ENCODE data around the gene MAP2K5. TPM values are rescaled to one million over a fixed set of nuclear protein-coding genes. Genes with fewer than 3 reads are reported as not detected.

MAP2K5 gene
- total RNA-seq, 4 donors from 2014 or later = 10.2 to 13.8 (median 11.9) TPM

DNA sequence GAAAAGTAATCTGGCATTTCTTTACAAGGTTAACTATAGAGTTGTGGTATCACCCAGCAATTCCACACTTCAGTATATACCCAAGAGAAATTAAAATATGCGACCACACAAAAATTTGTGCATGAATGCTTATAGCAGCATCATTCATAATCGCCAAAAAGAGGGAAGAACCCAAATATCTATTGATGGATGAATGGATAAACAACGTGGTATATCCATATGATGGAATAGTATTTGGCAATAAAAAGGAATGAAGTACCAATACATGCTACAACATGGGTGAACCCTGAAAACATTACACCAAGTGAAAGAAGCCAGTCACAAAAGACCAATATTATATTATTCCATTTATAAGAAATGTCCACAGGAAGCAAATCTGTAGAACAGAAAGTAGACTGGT lies 274.2 kb downstream of the MAP2K5 start:
- no peak overlapping the region for H3K27ac ChIP-seq
- no peak overlapping the region for H3K4me3 ChIP-seq
- TF ChIP-seq EP300 (IDR thresholded peaks at IDR 0.05) (no peak), POLR2A (IDR thresholded peaks at IDR 0.05) (no peak)
- TF ChIP-seq, protein P1, sequence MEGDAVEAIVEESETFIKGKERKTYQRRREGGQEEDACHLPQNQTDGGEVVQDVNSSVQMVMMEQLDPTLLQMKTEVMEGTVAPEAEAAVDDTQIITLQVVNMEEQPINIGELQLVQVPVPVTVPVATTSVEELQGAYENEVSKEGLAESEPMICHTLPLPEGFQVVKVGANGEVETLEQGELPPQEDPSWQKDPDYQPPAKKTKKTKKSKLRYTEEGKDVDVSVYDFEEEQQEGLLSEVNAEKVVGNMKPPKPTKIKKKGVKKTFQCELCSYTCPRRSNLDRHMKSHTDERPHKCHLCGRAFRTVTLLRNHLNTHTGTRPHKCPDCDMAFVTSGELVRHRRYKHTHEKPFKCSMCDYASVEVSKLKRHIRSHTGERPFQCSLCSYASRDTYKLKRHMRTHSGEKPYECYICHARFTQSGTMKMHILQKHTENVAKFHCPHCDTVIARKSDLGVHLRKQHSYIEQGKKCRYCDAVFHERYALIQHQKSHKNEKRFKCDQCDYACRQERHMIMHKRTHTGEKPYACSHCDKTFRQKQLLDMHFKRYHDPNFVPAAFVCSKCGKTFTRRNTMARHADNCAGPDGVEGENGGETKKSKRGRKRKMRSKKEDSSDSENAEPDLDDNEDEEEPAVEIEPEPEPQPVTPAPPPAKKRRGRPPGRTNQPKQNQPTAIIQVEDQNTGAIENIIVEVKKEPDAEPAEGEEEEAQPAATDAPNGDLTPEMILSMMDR (IDR thresholded peaks at IDR 0.05) = no peak
- 94 to 97% methylated on average over 3 of the region's 3 CpGs for WGBS, 2 donors
- peaks cover 0 to 25% (median 0%) of the 10 kb centered on the region in 4 donors for H3K4me1 ChIP-seq
- peaks cover 5 to 79% of the 10 kb centered on the region in 2 donors for H3K27me3 ChIP-seq
- peaks cover 0 to 32% (median 0%) of the 10 kb centered on the region in 3 donors for H3K36me3 ChIP-seq
- no peak for DNase-seq (ENCODE audit: low spot score in 2 of 2)
- peaks cover 0 to 25% (median 2%) of the 10 kb centered on the region in 4 donors for H3K9me3 ChIP-seq

DNA sequence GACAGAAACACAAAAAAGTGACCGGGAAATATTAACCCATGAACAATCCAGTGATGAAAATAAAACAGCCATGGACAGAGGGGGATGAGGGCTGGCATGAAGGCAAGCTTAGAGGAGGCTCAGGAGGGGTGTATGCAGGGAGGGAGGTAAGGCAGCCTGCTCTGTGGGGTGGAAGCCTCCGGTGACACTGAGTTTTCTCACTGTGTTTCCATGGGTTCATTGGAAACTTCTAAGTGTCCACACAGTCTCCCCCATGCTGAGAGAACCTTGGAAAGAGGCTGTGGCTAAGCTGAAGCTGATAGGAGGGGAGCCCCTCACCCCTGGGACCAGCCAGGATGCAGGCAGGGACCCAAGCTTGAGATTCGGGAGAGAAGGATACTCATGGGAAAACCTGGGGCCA lies 276.0 kb downstream of the MAP2K5 start:
- DNase-seq (ENCODE audit: low spot score in 2 of 2) = no peak
- WGBS, 2 donors = 73 to 78% methylated on average over 3 of the region's 3 CpGs
- Histone ChIP-seq H3K4me1 (peaks cover 0 to 41% (median 4%) of the 10 kb centered on the region in 4 donors), H3K27ac (no peak overlapping the region), H3K4me3 (no peak overlapping the region), H3K9me3 (peaks cover 0 to 25% (median 2%) of the 10 kb centered on the region in 4 donors), H3K27me3 (peaks cover 10 to 86% of the 10 kb centered on the region in 2 donors), H3K36me3 (peaks cover 0 to 19% (median 0%) of the 10 kb centered on the region in 3 donors)
- TF ChIP-seq, protein P1 (IDR thresholded peaks at IDR 0.05) = no peak
- TF ChIP-seq POLR2A (IDR thresholded peaks at IDR 0.05) (no peak), EP300 (IDR thresholded peaks at IDR 0.05) (no peak)

DNA sequence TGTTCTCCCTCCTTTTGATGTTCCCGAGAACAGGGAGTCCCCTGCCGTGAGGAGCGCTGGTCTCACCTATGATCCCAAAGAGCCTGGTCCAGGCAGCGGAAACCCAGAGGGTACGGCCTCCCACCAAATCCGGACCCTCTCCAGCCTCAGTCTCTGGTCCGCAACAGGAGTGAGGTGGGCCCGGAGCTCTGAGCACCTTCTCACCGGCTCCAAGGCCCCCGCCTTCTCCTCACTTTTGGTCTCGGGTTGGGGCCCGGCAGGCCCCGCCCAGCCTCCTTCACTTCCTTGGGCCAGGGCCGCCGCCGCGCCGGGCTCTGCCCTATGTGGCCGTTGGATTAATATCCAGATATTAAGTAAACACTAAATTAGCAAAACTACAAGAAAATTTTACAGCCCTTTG lies 277.1 kb downstream of the MAP2K5 start:
- no peak for TF ChIP-seq POLR2A (IDR thresholded peaks at IDR 0.05)
- TF ChIP-seq, protein P1 (IDR thresholded peaks at IDR 0.05) = no peak
- no peak for TF ChIP-seq EP300 (IDR thresholded peaks at IDR 0.05)
- WGBS, 2 donors = 9 to 10% methylated on average over 19 of the region's 19 CpGs
- DNase-seq (ENCODE audit: low spot score in 2 of 2) = no peak
- Histone ChIP-seq H3K36me3 (peaks cover 0 to 15% (median 0%) of the 10 kb centered on the region in 3 donors), H3K4me3 (no peak overlapping the region), H3K9me3 (peaks cover 0 to 24% (median 2%) of the 10 kb centered on the region in 4 donors), H3K4me1 (peaks cover 0 to 52% (median 4%) of the 10 kb centered on the region in 4 donors), H3K27ac (no peak overlapping the region), H3K27me3 (peaks cover 10 to 95% of the 10 kb centered on the region in 2 donors)

DNA sequence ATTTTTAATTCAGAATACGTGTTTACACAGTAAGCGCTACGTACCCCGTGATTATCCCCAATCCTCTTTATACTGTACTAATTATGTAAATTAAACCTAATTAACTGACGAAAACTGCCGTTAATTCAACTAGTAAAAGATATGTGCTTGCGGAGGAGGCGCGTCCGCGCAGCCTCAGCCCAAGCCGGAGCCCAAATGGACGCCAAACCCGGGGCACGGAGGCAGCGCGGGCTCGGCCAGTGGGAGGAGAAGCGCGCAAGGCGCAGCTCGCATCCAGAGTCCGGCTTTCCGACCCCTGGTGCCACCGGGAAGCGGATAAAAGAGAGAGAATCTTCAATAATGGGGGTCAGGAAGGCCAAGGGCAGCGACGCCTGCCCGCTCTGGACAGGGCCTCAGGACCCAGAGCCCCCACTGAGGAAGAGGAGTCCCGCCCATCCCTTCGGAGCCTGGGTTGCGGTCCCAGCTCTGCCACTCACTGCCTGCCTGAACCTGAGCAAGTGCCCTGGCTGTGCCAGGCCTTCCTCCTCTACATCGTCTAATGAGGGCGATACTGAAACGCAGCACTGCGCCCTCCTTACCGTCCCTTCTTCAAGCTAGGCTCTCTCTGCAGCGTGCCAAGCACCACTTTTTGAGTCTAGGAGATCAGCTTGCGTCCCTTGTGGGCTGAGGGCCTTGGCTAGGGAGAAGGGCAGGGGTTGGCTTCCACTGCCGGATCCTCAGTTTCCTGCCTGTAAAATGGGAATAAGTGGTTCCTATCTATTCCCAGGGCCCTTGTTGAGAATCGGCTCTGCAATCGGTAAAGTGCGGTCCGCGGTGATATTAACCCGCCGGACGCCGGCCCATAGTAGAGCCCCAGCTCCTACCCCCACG lies 277.9 kb downstream of the MAP2K5 start:
- WGBS, 2 donors = 10% methylated on average over 48 to 49 of the region's 50 CpGs
- peaks cover 0 to 7% (median 0%) of the 10 kb centered on the region in 3 donors for H3K36me3 ChIP-seq
- H3K27ac ChIP-seq = no peak overlapping the region
- H3K9me3 ChIP-seq = peaks cover 0 to 17% (median 2%) of the 10 kb centered on the region in 4 donors
- no peak overlapping the region for H3K4me3 ChIP-seq
- TF ChIP-seq POLR2A (IDR thresholded peaks at IDR 0.05) = no peak
- TF ChIP-seq, protein P1 (IDR thresholded peaks at IDR 0.05) = no peak
- TF ChIP-seq EP300 (IDR thresholded peaks at IDR 0.05) = no peak
- no peak for DNase-seq (ENCODE audit: low spot score in 2 of 2)
- peaks cover 0 to 59% (median 7%) of the 10 kb centered on the region in 4 donors for H3K4me1 ChIP-seq
- peaks cover 10 to 95% of the 10 kb centered on the region in 2 donors for H3K27me3 ChIP-seq

Measured in tibial nerve (tissue), 4 donors.